HCT116 (cell line): ENCODE data around the gene BABAM2. TPM values are rescaled to one million over a fixed set of nuclear protein-coding genes. Genes with fewer than 3 reads are reported as not detected.
A peak's percentile ranks its signal among the peaks of the same experiment; 100 is the strongest.

Experiments used
- ATAC-seq: fragments of 200-7000 bp; cut with Tn5 transposase; 2 replicates; pipeline ENCODE4 v1.9.1; 2020; ENCODE audit warnings: mild to moderate bottlenecking, moderate library complexity
- BruUV-seq: library from RNA; stranded (reverse); fragments of 400-500 nt; replicated peaks from 2 replicates; lab custom pipeline; 2021; lab: Mats Ljungman, UMichigan
- CTCF ChIA-PET: fragments of 300-600 bp; sonication (Branson Sonifier 250); formaldehyde crosslinking; loops from one replicate; lab custom pipeline; 2021; ENCODE audit warnings: antibody characterized with exemption; lab: Charles Lee
- POLR2A ChIA-PET: fragments of 300-600, 350-600 bp; sonication (Branson Sonifier 250); formaldehyde crosslinking; loops from one replicate; lab custom pipeline; 2021; ENCODE audit warnings: antibody characterized with exemption; lab: Charles Lee
- RAD21 ChIA-PET, 2 experiments: fragments of 300-600 bp; sonication (Branson Sonifier 250); formaldehyde crosslinking; loops; one replicate each; lab custom pipeline; 2023; ENCODE audit warnings: low total read pairs in 2 of 2; ENCODE audit not compliant: uncharacterized antibody in 2 of 2, unreplicated experiment in 2 of 2, low non-redundant PET in 1 of 2; lab: Charles Lee
- DNase-seq: peaks from one replicate; pipeline ENCODE4 v3.0.0-alpha.2; 2010; ENCODE audit warnings: low read depth, low spot score
- H2AFZ ChIP-seq: fragments of 200-600 bp; shearing (Covaris generic), sonication (generic); 2 replicates; pipeline ENCODE4 v1.6.1; 2017; ENCODE audit warnings: low read depth, mixed run types, mixed read lengths, antibody characterized with exemption, low read length; ENCODE audit not compliant: poor library complexity, severe bottlenecking
- H3K27ac ChIP-seq: 2 replicates; pipeline ENCODE4 v1.5.1; 2012; ENCODE audit warnings: low read depth, low read length
- H3K27me3 ChIP-seq: fragments of 200-600 bp; sonication (generic); 2 replicates; pipeline ENCODE4 v1.6.1; 2016; ENCODE audit warnings: mixed run types, low read length, mixed read lengths; ENCODE audit not compliant: insufficient read depth
- H3K36me3 ChIP-seq, 2 experiments: fragments of 200-500 bp in 1 of 2; fragments of 200-600 bp in 1 of 2; sonication (Bioruptor generic) in 1 of 2; sonication (generic) in 1 of 2; 2 replicates each; pipeline versions ENCODE4 v1.5.1 to v1.6.1; 2014 to 2016; ENCODE audit warnings: low read length in 2 of 2, inconsistent platforms in 1 of 2, mixed read lengths in 1 of 2, mixed run types in 1 of 2; ENCODE audit not compliant: insufficient read depth in 2 of 2, control insufficient read depth in 1 of 2
- H3K4me1 ChIP-seq, 2 experiments: fragments of 200-600 bp in 1 of 2; sonication (generic) in 1 of 2; 2 replicates each; pipeline versions ENCODE4 v1.5.1 to v1.6.1; 2012 to 2017; ENCODE audit warnings: low read length in 2 of 2, inconsistent platforms in 1 of 2, mild to moderate bottlenecking in 1 of 2, mixed read lengths in 1 of 2, mixed run types in 1 of 2, moderate library complexity in 1 of 2; ENCODE audit not compliant: insufficient read depth in 2 of 2, control insufficient read depth in 1 of 2
- H3K4me2 ChIP-seq: fragments of 200-600 bp; sonication (generic); 2 replicates; pipeline ENCODE4 v1.6.1; 2017; ENCODE audit warnings: mixed run types, low read length, mixed read lengths
- H3K4me3 ChIP-seq, 2 experiments: fragments of 200-600 bp in 1 of 2; sonication (generic) in 1 of 2; replicated peaks in 1 of 2; 2 replicates each; pipeline ENCODE4 v1.5.1; 2011 to 2016; ENCODE audit warnings: low read length in 2 of 2, control low read depth in 1 of 2, low read depth in 1 of 2, mild to moderate bottlenecking in 1 of 2, mixed read lengths in 1 of 2, mixed run types in 1 of 2
- H3K79me2 ChIP-seq: fragments of 200-600 bp; sonication (generic); 2 replicates; pipeline ENCODE4 v1.6.1; 2017; ENCODE audit warnings: mild to moderate bottlenecking, mixed run types, low read length, moderate library complexity, mixed read lengths; ENCODE audit not compliant: insufficient read depth
- H3K9ac ChIP-seq: fragments of 200-600 bp; sonication (generic); 2 replicates; pipeline ENCODE4 v1.6.1; 2016; ENCODE audit warnings: low read length, mixed read lengths
- H3K9me2 ChIP-seq: fragments of 200-600 bp; sonication (generic), shearing (Covaris generic); 2 replicates; pipeline ENCODE4 v1.6.1; 2017; ENCODE audit warnings: mixed run types, mild to moderate bottlenecking, moderate library complexity; ENCODE audit not compliant: insufficient read depth
- H3K9me3 ChIP-seq, 2 experiments: fragments of 200-500 bp in 1 of 2; fragments of 200-600 bp in 1 of 2; sonication (Bioruptor generic) in 1 of 2; sonication (generic) in 1 of 2; 2 replicates each; pipeline ENCODE4 v1.6.1; 2014 to 2017; ENCODE audit warnings: low read length in 2 of 2, mixed read lengths in 2 of 2, inconsistent platforms in 1 of 2, low read depth in 1 of 2, mild to moderate bottlenecking in 1 of 2, mixed run types in 1 of 2, moderate library complexity in 1 of 2; ENCODE audit not compliant: control insufficient read depth in 1 of 2, insufficient read depth in 1 of 2
- H4K20me1 ChIP-seq: fragments of 200-600 bp; sonication (generic), shearing (Covaris generic); 2 replicates; pipeline ENCODE4 v1.6.1; 2017; ENCODE audit warnings: mixed run types, mild to moderate bottlenecking, moderate library complexity; ENCODE audit not compliant: insufficient read depth
- CBX3 ChIP-seq: IDR thresholded peaks from 2 replicates; pipeline ENCODE4 v1.6.1; 2012; ENCODE audit warnings: low read depth
- EGR1 ChIP-seq: IDR thresholded peaks from 2 replicates; pipeline ENCODE4 v1.6.1; 2012; ENCODE audit warnings: low read depth
- EZH2 ChIP-seq: fragments of 200-600 bp; sonication (generic); IDR thresholded peaks from 2 replicates; pipeline ENCODE4 v1.6.1; 2017; ENCODE audit warnings: antibody characterized with exemption, mixed run types
- FOSL1 ChIP-seq: IDR thresholded peaks from 2 replicates; pipeline ENCODE4 v1.6.1; 2012; ENCODE audit warnings: low read depth
- JUND ChIP-seq: IDR thresholded peaks from 2 replicates; pipeline ENCODE4 v1.6.1; 2012
- MAX ChIP-seq: IDR thresholded peaks from 2 replicates; pipeline ENCODE4 v1.6.1; 2012
- POLR2AphosphoS5 ChIP-seq: IDR thresholded peaks from 2 replicates; pipeline ENCODE4 v1.6.1; 2011; ENCODE audit warnings: mild to moderate bottlenecking, low read depth, low read length, moderate library complexity
- RAD21 ChIP-seq: IDR thresholded peaks from 2 replicates; pipeline ENCODE4 v1.6.1; 2012; ENCODE audit warnings: low read depth, mild to moderate bottlenecking
- SIN3A ChIP-seq: IDR thresholded peaks from 2 replicates; pipeline ENCODE4 v1.6.1; 2012; ENCODE audit warnings: low read depth
- SRF ChIP-seq: IDR thresholded peaks from 2 replicates; pipeline ENCODE4 v1.6.1; 2012; ENCODE audit warnings: low read depth
- ZBTB33 ChIP-seq: IDR thresholded peaks from 2 replicates; pipeline ENCODE4 v1.6.1; 2011; ENCODE audit warnings: mild to moderate bottlenecking, low read length, moderate library complexity; ENCODE audit not compliant: insufficient replicate concordance; ENCODE audit errors: extremely low read depth
- ZFX ChIP-seq: fragments of 450-650 bp; IDR thresholded peaks from 2 replicates; pipeline ENCODE4 v1.6.1; 2017
- ZNF274 ChIP-seq: fragments of 200-500 bp; sonication (Bioruptor generic); IDR thresholded peaks from 2 replicates; pipeline ENCODE4 v1.6.1; 2014; ENCODE audit warnings: mild to moderate bottlenecking, low read depth, low read length, inconsistent platforms
- intact Hi-C: fragments of 100-400 bp; cut with micrococcal nuclease; formaldehyde crosslinking; loops from 2 replicates; pipeline ENCODE4 v1.10.0; 2022
- total RNA-seq: library from RNA; stranded (reverse); gene quantifications from one replicate; pipeline ENCODE4 v1.2.1, GENCODE V29; 2021; ENCODE audit not compliant: unreplicated experiment

Gene BABAM2
- total RNA-seq, 1 experiment from 2014 or later = 23.8 TPM

GRCh38 chr2:28276076-28276618, 385.6 kb downstream of the BABAM2 start (continued):
- no peak for TF ChIP-seq EZH2
- peak; percentile 52; the same call in 1 of the 2 replicates for TF ChIP-seq POLR2AphosphoS5
- TF ChIP-seq CBX3 = peak; percentile 69
- TF ChIP-seq RAD21 = peak; percentile 36; the same call in 1 of the 2 replicates

- CTCF ChIA-PET = no interaction called here
Measured at GRCh38 chr2:28276807-28277206, 386.3 kb downstream of the BABAM2 start.

More at GRCh38 chr2:28276807-28277206, 386.3 kb downstream of the BABAM2 start:
- Histone ChIP-seq H4K20me1 (no peaks in the 10 kb centered on the region), H3K9me2 (no peaks in the 10 kb centered on the region), H3K4me1 (peaks cover 43 to 58% of the 10 kb centered on the region in 2 experiments), H3K9ac (peak overlapping the region; percentile 37; the same call in 1 of the 2 replicates), H3K4me2 (peak overlapping the region; percentile 73), H3K79me2 (no peaks in the 10 kb centered on the region), H3K27ac (peak overlapping the region; percentile 91), H3K27me3 (no peaks in the 10 kb centered on the region), H3K36me3 (no peaks in the 10 kb centered on the region), H3K9me3 (no peaks in the 10 kb centered on the region), H3K4me3 (0 out of 4 replicates have a peak overlapping the region, but pooled peaks of 1 of the 2 experiments have one; percentile 25), H2AFZ (no peak overlapping the region)
- ChIA-PET RAD21 (no interaction called here), POLR2A (no interaction called here)
- no TSS peak for BruUV-seq
- no peak for TF ChIP-seq EZH2
- TF ChIP-seq ZNF274 = no peak
- TF ChIP-seq MAX = no peak
- TF ChIP-seq SIN3A = no peak
- TF ChIP-seq ZFX = no peak
- no peak for TF ChIP-seq SRF
- TF ChIP-seq ZBTB33 = no peak
- TF ChIP-seq POLR2AphosphoS5 = no peak
- TF ChIP-seq FOSL1 = no peak
- TF ChIP-seq EGR1 = no peak
- no peak for TF ChIP-seq JUND
- no peak for TF ChIP-seq CBX3
- ATAC-seq = no peak
- intact Hi-C loops = loop anchor here (10.0 kb wide), 1 partner anchor 522 kb away; no protein-coding TSS in a partner anchor
- DNase-seq = no peak
